Activated naive CD4-positive, alpha-beta T cell treated with anti-CD3 and anti-CD28 coated beads, Interleukin-2, amount 10 ng/mL, durations not matched to agents 7 days and 5 days (primary cell): ENCODE results near the gene MLANA.

Source experiments
- CTCF ChIA-PET: fragments of 350-600 bp; sonication (Branson Sonifier 250); formaldehyde crosslinking; loops from one replicate; lab custom pipeline; 2021; ENCODE audit warnings: antibody characterized with exemption; lab: Charles Lee
- DNase-seq: peaks from one replicate; pipeline ENCODE4 v3.0.0-alpha.2; 2020
- H3K27ac Mint-ChIP-seq: one replicate; pipeline ENCODE4 v1.8.0; 2021; ENCODE audit warnings: mild to moderate bottlenecking, moderate library complexity, mixed read lengths
- H3K27me3 Mint-ChIP-seq: one replicate; pipeline ENCODE4 v1.8.0; 2021; ENCODE audit warnings: mild to moderate bottlenecking, mixed read lengths
- H3K36me3 Mint-ChIP-seq: one replicate; pipeline ENCODE4 v1.8.0; 2021; ENCODE audit warnings: mixed read lengths
- H3K4me1 Mint-ChIP-seq: one replicate; pipeline ENCODE4 v1.8.0; 2021; ENCODE audit warnings: mixed read lengths
- H3K4me3 Mint-ChIP-seq: one replicate; pipeline ENCODE4 v1.8.0; 2021; ENCODE audit warnings: mild to moderate bottlenecking, moderate library complexity, mixed read lengths
- H3K9me3 Mint-ChIP-seq: one replicate; pipeline ENCODE4 v1.8.0; 2021; ENCODE audit warnings: mixed read lengths

The MLANA gene

DNA sequence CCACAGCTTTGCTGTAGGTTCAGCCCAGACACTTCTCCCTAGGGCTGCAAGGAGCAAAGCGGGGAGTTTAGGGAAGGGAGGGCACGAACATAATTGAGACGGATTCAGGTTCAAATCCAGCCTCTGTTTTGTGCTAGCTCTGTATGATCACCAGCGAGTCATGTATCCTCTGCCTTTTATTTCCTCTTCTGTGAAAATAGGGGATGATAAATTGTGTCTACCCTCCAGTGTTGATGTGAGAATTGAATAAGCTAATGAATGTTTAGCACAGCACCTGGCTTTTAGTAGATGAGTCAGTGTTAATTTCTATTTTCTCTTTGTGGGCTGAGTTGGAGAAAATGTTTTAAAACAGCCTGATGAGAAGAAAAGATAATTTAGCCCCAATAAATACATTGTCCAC lies 6.2 kb downstream of the MLANA start:
- H3K4me1 Mint-ChIP-seq = peaks cover 2% of the 10 kb centered on the region
- H3K9me3 Mint-ChIP-seq = no peaks in the 10 kb centered on the region
- peaks cover 7% of the 10 kb centered on the region for H3K36me3 Mint-ChIP-seq
- no peak overlapping the region for H3K4me3 Mint-ChIP-seq
- no peak overlapping the region for H3K27ac Mint-ChIP-seq
- CTCF ChIA-PET = interaction anchor here (1.0 to 7.2 kb wide), 3 partner anchors 11 to 157 kb away, joined by 3 to 41 read pairs (median 6); no protein-coding TSS in a partner anchor
- no peaks in the 10 kb centered on the region for H3K27me3 Mint-ChIP-seq
- DNase-seq = no peak

DNA sequence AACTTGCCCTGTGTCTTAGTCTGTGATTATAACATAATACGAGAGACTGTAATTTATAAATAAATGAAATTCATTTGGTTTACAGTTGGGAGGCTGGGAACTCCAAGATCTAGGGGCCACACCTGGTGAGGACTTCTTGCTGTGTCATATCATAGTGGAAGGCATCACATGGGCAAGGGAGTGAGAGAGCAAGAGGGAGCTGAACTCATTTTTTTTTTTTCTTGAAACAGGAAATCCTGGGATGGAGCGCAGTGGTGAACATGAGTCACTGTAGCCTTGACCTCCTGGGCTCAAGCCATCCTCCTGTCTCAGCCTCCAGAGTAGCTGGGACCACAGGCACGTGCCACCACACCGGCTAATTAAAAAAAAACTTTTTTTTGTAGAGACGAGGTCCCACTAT lies 7.2 kb downstream of the MLANA start:
- peaks cover 2% of the 10 kb centered on the region for H3K4me1 Mint-ChIP-seq
- H3K36me3 Mint-ChIP-seq = peaks cover 7% of the 10 kb centered on the region
- CTCF ChIA-PET = interaction anchor here (1.6 to 7.2 kb wide), 2 partner anchors 12 to 99 kb away, joined by 4 to 41 read pairs; no protein-coding TSS in a partner anchor
- DNase-seq = no peak
- H3K4me3 Mint-ChIP-seq = no peak overlapping the region
- no peaks in the 10 kb centered on the region for H3K27me3 Mint-ChIP-seq
- H3K9me3 Mint-ChIP-seq = no peaks in the 10 kb centered on the region
- H3K27ac Mint-ChIP-seq = no peak overlapping the region

GRCh38 chr9:5899292-5899691 lies 8.6 kb downstream of the MLANA start:
- CTCF ChIA-PET = interaction anchor here (1.1 to 7.2 kb wide), 4 partner anchors 13 to 155 kb away, joined by 3 to 41 read pairs (median 4); no protein-coding TSS in a partner anchor
- Mint-ChIP-seq H3K36me3 (peaks cover 9% of the 10 kb centered on the region), H3K4me3 (no peak overlapping the region), H3K27me3 (no peaks in the 10 kb centered on the region), H3K9me3 (no peaks in the 10 kb centered on the region), H3K4me1 (peaks cover 2% of the 10 kb centered on the region), H3K27ac (no peak overlapping the region)
- DNase-seq = peak; percentile 28

DNA sequence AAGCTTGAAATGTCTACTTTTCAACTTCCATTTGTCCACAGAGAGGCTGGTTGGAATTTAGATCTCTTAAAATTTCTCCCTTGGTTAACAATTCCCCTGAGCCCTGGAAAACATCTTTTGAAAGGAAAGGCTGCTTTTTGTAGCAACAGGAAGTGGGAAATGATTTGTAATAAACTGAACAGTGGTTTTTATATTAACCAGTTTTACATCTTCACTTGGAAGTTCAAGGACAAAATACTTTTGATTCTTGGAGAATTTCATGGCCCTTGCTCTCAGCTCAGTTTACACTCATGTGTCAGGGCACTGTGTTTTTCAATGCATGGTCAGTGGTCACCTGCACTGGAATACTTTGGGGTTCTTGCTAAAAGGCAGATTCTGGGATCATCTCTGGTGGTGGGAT lies 9.9 kb downstream of the MLANA start:
- CTCF ChIA-PET = interaction anchor here (0.8 to 7.2 kb wide), 2 partner anchors 15 to 136 kb away, joined by 4 to 41 read pairs; no protein-coding TSS in a partner anchor
- no peak for DNase-seq
- H3K4me3 Mint-ChIP-seq = no peak overlapping the region
- no peak overlapping the region for H3K27ac Mint-ChIP-seq
- no peaks in the 10 kb centered on the region for H3K27me3 Mint-ChIP-seq
- H3K9me3 Mint-ChIP-seq = no peaks in the 10 kb centered on the region
- peaks cover 2% of the 10 kb centered on the region for H3K4me1 Mint-ChIP-seq
- H3K36me3 Mint-ChIP-seq = peaks cover 17% of the 10 kb centered on the region

GRCh38 chr9:5902377-5902776 lies 11.7 kb downstream of the MLANA start:
- Mint-ChIP-seq H3K27me3 (no peaks in the 10 kb centered on the region), H3K9me3 (no peaks in the 10 kb centered on the region), H3K27ac (no peak overlapping the region), H3K4me3 (no peak overlapping the region), H3K4me1 (peaks cover 2% of the 10 kb centered on the region), H3K36me3 (peaks cover 20% of the 10 kb centered on the region)
- DNase-seq = no peak
- CTCF ChIA-PET = interaction anchor here (0.7 to 1.2 kb wide), 2 partner anchors 17 to 73 kb away, joined by 3 read pairs; no protein-coding TSS in a partner anchor

GRCh38 chr9:5908918-5909317 lies 18.2 kb downstream of the MLANA start:
- Mint-ChIP-seq H3K27me3 (no peaks in the 10 kb centered on the region), H3K27ac (no peak overlapping the region), H3K9me3 (no peaks in the 10 kb centered on the region), H3K4me1 (peaks cover 11% of the 10 kb centered on the region), H3K4me3 (no peak overlapping the region), H3K36me3 (peaks cover 28% of the 10 kb centered on the region)
- CTCF ChIA-PET = no interaction called here
- DNase-seq = no peak

- Mint-ChIP-seq H3K9me3 (no peaks in the 10 kb centered on the region), H3K27me3 (no peaks in the 10 kb centered on the region), H3K27ac (no peak overlapping the region), H3K4me1 (peaks cover 11% of the 10 kb centered on the region), H3K36me3 (peaks cover 25% of the 10 kb centered on the region), H3K4me3 (no peak overlapping the region)
- CTCF ChIA-PET = no interaction called here
- no peak for DNase-seq
Measured at GRCh38 chr9:5909976-5910375, 19.3 kb downstream of the MLANA start.

- Mint-ChIP-seq H3K4me3 (no peak overlapping the region), H3K27me3 (no peaks in the 10 kb centered on the region), H3K9me3 (no peaks in the 10 kb centered on the region), H3K4me1 (peaks cover 11% of the 10 kb centered on the region), H3K27ac (no peak overlapping the region), H3K36me3 (peaks cover 20% of the 10 kb centered on the region)
- CTCF ChIA-PET = no interaction called here
- no peak for DNase-seq
Measured at GRCh38 chr9:5910413-5911057, 19.8 kb downstream of the MLANA start.

- Mint-ChIP-seq H3K36me3 (peaks cover 17% of the 10 kb centered on the region), H3K27ac (no peak overlapping the region), H3K4me3 (no peak overlapping the region), H3K4me1 (peaks cover 6% of the 10 kb centered on the region), H3K9me3 (no peaks in the 10 kb centered on the region), H3K27me3 (no peaks in the 10 kb centered on the region)
- DNase-seq = no peak
- CTCF ChIA-PET = no interaction called here
Measured at GRCh38 chr9:5915438-5915837, 24.7 kb downstream of the MLANA start.

DNA sequence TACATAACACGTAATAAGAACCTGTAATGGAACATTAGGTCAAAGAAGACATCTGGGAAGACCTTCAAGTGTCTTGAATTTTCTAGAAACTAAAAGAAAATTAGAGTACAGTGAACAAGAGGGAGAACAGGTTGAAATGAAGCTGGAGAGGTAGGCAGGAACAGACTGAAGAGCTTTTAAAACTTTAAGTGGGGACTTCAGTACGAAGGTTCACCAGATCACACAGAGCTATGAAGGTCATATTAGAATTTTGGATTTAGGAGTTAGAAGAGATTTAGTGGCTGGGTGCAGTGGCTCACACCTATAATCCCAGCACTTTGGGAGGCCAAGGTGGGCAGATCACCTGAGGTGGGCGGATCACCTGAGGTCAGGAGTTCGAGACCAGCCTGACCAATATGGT lies 26.6 kb downstream of the MLANA start:
- no peak for DNase-seq
- H3K27ac Mint-ChIP-seq = no peak overlapping the region

DNA sequence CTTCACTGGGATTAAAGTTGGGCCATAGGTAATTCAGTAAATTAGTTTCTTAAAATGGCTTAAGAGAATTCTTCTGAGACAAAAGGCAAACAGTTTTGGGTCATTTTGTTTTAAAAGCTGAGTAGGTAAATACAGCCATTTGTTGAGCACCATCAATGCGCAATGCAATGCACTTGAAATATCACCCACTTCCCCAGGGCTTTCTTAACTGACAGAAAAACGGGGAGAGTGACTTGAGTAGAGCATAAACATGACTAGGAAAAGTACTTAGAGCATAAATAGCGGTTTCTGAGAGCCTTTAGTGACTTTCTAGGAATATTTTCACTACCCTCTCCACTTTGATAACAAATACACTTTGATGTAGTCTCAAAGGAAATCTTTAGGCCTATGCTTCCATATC lies 27.2 kb downstream of the MLANA start:
- Mint-ChIP-seq H3K36me3 (peaks cover 34% of the 10 kb centered on the region), H3K4me1 (no peaks in the 10 kb centered on the region), H3K4me3 (no peak overlapping the region), H3K9me3 (no peaks in the 10 kb centered on the region), H3K27ac (no peak overlapping the region), H3K27me3 (no peaks in the 10 kb centered on the region)
- CTCF ChIA-PET = no interaction called here
- no peak for DNase-seq

More for the DNA sequence above, 26.6 kb downstream of the MLANA start:
- Mint-ChIP-seq H3K36me3 (peaks cover 28% of the 10 kb centered on the region), H3K9me3 (no peaks in the 10 kb centered on the region), H3K4me3 (no peak overlapping the region), H3K27me3 (no peaks in the 10 kb centered on the region), H3K4me1 (no peaks in the 10 kb centered on the region)
- CTCF ChIA-PET = no interaction called here

DNA sequence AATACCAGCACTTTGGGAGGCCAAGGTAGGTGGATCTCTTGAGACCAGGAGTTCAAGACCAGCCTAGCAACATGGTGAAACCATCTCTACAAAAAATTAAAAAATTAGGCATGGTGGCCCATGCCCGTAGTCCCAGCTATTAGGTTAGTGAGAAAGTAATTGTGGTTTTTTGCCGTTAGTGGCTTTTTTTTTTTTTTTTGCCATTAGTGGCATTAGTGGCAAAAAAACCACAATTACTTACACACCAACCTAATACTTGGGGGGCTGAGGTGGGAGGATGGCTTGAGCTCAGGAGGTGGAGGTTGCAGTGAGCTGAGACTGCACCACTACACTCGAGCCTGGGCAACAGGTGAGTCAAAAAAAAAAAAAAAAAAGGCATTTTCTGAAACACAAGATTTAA lies 27.8 kb downstream of the MLANA start:
- CTCF ChIA-PET = no interaction called here
- Mint-ChIP-seq H3K4me3 (no peak overlapping the region), H3K27me3 (no peaks in the 10 kb centered on the region), H3K27ac (no peak overlapping the region), H3K9me3 (no peaks in the 10 kb centered on the region), H3K4me1 (no peaks in the 10 kb centered on the region), H3K36me3 (peaks cover 40% of the 10 kb centered on the region)
- DNase-seq = no peak

DNA sequence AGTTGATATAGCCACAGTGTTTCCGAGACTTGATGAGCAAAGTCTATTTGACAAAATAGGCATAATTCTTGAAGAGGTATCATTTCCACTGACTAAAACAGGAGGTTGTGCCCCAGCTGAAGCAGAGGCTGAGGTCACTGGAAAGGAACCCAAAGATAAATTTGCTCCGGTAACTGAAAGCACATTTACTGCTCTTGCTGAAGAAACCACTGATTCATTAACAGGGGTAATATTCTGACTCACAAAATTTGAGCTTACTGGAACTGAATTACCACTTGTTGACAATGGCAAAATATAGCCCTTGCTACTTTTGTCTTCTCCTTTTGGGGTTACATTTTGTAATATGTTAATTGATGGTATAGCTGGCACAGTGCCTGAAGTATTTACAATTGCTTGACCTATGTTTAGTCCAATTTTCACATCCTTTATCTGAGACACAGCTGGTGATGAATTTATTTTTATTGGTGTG lies 30.2 kb downstream of the MLANA start:
- CTCF ChIA-PET = interaction anchor here (0.5 to 1.4 kb wide), 3 partner anchors 9 to 122 kb away, joined by 3 read pairs; no protein-coding TSS in a partner anchor
- H3K4me3 Mint-ChIP-seq = no peak overlapping the region
- no peaks in the 10 kb centered on the region for H3K9me3 Mint-ChIP-seq
- H3K36me3 Mint-ChIP-seq = peaks cover 47% of the 10 kb centered on the region
- no peak overlapping the region for H3K27ac Mint-ChIP-seq
- H3K4me1 Mint-ChIP-seq = no peaks in the 10 kb centered on the region
- no peaks in the 10 kb centered on the region for H3K27me3 Mint-ChIP-seq
- DNase-seq = no peak

DNA sequence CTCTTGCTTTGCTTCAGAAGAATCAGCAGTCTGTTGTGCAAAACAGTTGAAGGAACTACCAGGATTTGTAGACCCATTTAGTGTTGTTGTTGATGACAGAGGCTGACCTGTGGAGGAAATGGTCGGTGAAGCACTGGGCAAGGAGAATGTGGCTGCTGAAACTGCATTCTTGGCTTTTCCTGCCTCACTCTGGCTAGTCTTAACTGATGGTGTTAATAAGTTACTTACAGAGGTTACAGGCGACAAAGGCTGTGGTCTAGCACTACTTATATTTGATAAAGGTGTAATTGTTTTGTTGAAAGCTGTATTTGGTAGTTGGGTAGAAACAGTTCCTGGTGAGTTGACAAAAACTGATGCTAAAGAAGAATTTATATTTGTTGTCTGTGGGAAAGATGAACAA lies 31.5 kb downstream of the MLANA start:
- Mint-ChIP-seq H3K4me3 (no peak overlapping the region), H3K36me3 (peaks cover 45% of the 10 kb centered on the region), H3K27me3 (no peaks in the 10 kb centered on the region), H3K27ac (no peak overlapping the region), H3K9me3 (no peaks in the 10 kb centered on the region), H3K4me1 (no peaks in the 10 kb centered on the region)
- no peak for DNase-seq
- CTCF ChIA-PET = interaction anchor here (0.8 kb wide), 1 partner anchor 35 kb away, joined by 4 read pairs; no protein-coding TSS in a partner anchor

GRCh38 chr9:5931657-5932056 lies 41.0 kb downstream of the MLANA start:
- H3K27me3 Mint-ChIP-seq = no peaks in the 10 kb centered on the region
- CTCF ChIA-PET = no interaction called here
- no peak for DNase-seq
- no peak overlapping the region for H3K27ac Mint-ChIP-seq
- no peaks in the 10 kb centered on the region for H3K36me3 Mint-ChIP-seq
- H3K4me1 Mint-ChIP-seq = no peaks in the 10 kb centered on the region
- H3K4me3 Mint-ChIP-seq = no peak overlapping the region
- no peaks in the 10 kb centered on the region for H3K9me3 Mint-ChIP-seq
